ENCODE data around the gene HRH4.

DNA sequence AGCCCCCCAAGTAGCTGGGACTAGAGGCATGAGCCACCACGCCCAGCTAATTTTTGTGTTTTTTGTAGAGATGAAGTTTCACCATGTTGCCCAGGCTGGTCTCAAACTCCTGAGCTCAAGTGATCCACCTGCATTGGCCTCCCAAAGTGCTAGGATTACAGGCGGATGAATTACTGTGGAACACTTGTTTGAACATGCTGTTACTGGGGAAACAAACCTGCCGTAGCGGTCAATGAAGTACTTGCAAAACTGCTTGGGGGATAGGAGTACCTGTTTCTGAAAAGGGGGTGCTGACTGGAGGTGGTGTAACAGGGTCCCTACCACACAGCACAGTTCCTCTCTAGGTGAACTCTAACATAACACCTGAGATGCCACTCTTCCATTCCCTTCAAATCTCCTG is 39.9 kb upstream of the HRH4 start:
- TF ChIP-seq EZH2phosphoT487 (IDR thresholded peaks at IDR 0.05; ENCODE audit: borderline replicate concordance, low read depth, low read length): no peak
- TF ChIP-seq, protein P1, sequence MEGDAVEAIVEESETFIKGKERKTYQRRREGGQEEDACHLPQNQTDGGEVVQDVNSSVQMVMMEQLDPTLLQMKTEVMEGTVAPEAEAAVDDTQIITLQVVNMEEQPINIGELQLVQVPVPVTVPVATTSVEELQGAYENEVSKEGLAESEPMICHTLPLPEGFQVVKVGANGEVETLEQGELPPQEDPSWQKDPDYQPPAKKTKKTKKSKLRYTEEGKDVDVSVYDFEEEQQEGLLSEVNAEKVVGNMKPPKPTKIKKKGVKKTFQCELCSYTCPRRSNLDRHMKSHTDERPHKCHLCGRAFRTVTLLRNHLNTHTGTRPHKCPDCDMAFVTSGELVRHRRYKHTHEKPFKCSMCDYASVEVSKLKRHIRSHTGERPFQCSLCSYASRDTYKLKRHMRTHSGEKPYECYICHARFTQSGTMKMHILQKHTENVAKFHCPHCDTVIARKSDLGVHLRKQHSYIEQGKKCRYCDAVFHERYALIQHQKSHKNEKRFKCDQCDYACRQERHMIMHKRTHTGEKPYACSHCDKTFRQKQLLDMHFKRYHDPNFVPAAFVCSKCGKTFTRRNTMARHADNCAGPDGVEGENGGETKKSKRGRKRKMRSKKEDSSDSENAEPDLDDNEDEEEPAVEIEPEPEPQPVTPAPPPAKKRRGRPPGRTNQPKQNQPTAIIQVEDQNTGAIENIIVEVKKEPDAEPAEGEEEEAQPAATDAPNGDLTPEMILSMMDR (conservative IDR thresholded peaks at IDR 0.05; ENCODE audit: low read length): no peak

All from OCI-LY7 (cell line).